SU-DHL-6 (cell line): Measurements from ENCODE around the gene CDC45.

ENCODE experiments used
- H2AFZ ChIP-seq: fragments of 200-600 bp; sonication (generic); 2 replicates; pipeline ENCODE4 v1.6.1; 2014; ENCODE audit warnings: low read depth, mild to moderate bottlenecking, moderate library complexity, mixed read lengths, antibody characterized with exemption, low read length; ENCODE audit not compliant: severe bottlenecking
- H3F3A ChIP-seq: fragments of 200-600 bp; shearing (Covaris generic); 2 replicates; pipeline ENCODE4 v1.6.0; 2016; ENCODE audit warnings: antibody characterized with exemption, mild to moderate bottlenecking; ENCODE audit not compliant: insufficient read depth
- H3K27ac ChIP-seq: fragments of 200-600 bp; sonication (generic); 2 replicates; pipeline ENCODE4 v1.5.1; 2016; ENCODE audit warnings: low read depth, mild to moderate bottlenecking, low read length, moderate library complexity, mixed read lengths
- H3K27me3 ChIP-seq: fragments of 200-600 bp; sonication (generic), shearing (Covaris generic); 2 replicates; pipeline ENCODE4 v1.6.0; 2014; ENCODE audit warnings: mild to moderate bottlenecking, low read length
- H3K36me3 ChIP-seq: fragments of 200-600 bp; sonication (generic); 2 replicates; pipeline ENCODE4 v1.6.1; 2014; ENCODE audit warnings: mild to moderate bottlenecking, low read length, mixed read lengths
- H3K4me2 ChIP-seq: fragments of 300-600, 200-600 bp; shearing (Covaris generic), sonication (generic); 2 replicates; pipeline ENCODE4 v1.6.0; 2014; ENCODE audit warnings: low read length, low read depth, mild to moderate bottlenecking; ENCODE audit not compliant: poor library complexity, severe bottlenecking
- H3K4me3 ChIP-seq: fragments of 200-600 bp; sonication (generic); 2 replicates; pipeline ENCODE4 v1.5.1; 2014; ENCODE audit warnings: antibody characterized with exemption, low read length, mild to moderate bottlenecking, mixed read lengths; ENCODE audit not compliant: insufficient read depth, poor library complexity, severe bottlenecking
- H3K79me2 ChIP-seq: fragments of 200-600 bp; sonication (generic); 2 replicates; pipeline ENCODE4 v1.6.1; 2014; ENCODE audit warnings: mild to moderate bottlenecking, low read length, moderate library complexity; ENCODE audit not compliant: insufficient read depth
- H3K9ac ChIP-seq: fragments of 200-600 bp; sonication (generic); 2 replicates; pipeline ENCODE4 v1.7.0; 2014; ENCODE audit warnings: mild to moderate bottlenecking, low read length
- H3K9me2 ChIP-seq: fragments of 200-600 bp; sonication (generic); replicated peaks from 2 replicates; pipeline ENCODE4 v1.6.1; 2014; ENCODE audit warnings: low read length; ENCODE audit not compliant: insufficient read depth
- H3K9me3 ChIP-seq: fragments of 200-600 bp; sonication (generic); 2 replicates; pipeline ENCODE4 v1.6.1; 2014; ENCODE audit warnings: low read length, mixed read lengths; ENCODE audit not compliant: insufficient read depth
- H4K20me1 ChIP-seq: fragments of 200-600 bp; sonication (generic); 2 replicates; pipeline ENCODE4 v1.6.1; 2014; ENCODE audit warnings: low read depth, mild to moderate bottlenecking, antibody characterized with exemption, low read length, moderate library complexity, mixed read lengths
- CTCF ChIP-seq: fragments of 200-600 bp; sonication (generic); IDR thresholded peaks from one replicate; pipeline ENCODE4 v1.5.1; 2017; ENCODE audit warnings: antibody characterized with exemption, mild to moderate bottlenecking, low read length, moderate library complexity; ENCODE audit not compliant: insufficient read depth, poor library complexity, severe bottlenecking
- EZH2phosphoT487 ChIP-seq: fragments of 200-600 bp; sonication (generic), shearing (Covaris generic); conservative IDR thresholded peaks from 2 replicates; pipeline ENCODE4 v1.6.1; 2018; ENCODE audit warnings: mild to moderate bottlenecking, antibody characterized with exemption, low read length, moderate library complexity, mixed read lengths

The CDC45 gene

GRCh38 chr22:19503869-19504268 lies 24.1 kb downstream of the CDC45 start:
- no peak overlapping the region for H3K4me3 ChIP-seq
- no peaks in the 10 kb centered on the region for H3K9me3 ChIP-seq
- no peak overlapping the region for H3K4me2 ChIP-seq
- TF ChIP-seq EZH2phosphoT487: no peak
- no peak for TF ChIP-seq CTCF
- H3K27ac ChIP-seq: no peak overlapping the region
- no peaks in the 10 kb centered on the region for H3K9me2 ChIP-seq
- H3K27me3 ChIP-seq: no peaks in the 10 kb centered on the region
- H3K79me2 ChIP-seq: no peaks in the 10 kb centered on the region
- no peaks in the 10 kb centered on the region for H3K36me3 ChIP-seq
- no peaks in the 10 kb centered on the region for H4K20me1 ChIP-seq
- no peak overlapping the region for H3K9ac ChIP-seq
- no peak overlapping the region for H2AFZ ChIP-seq
- H3F3A ChIP-seq: no peaks in the 10 kb centered on the region

GRCh38 chr22:19504900-19505734 lies 25.4 kb downstream of the CDC45 start:
- Histone ChIP-seq H3K9me3 (no peaks in the 10 kb centered on the region), H3K4me3 (no peak overlapping the region), H3K79me2 (no peaks in the 10 kb centered on the region), H3K9ac (no peak overlapping the region), H3K27ac (no peak overlapping the region), H3F3A (no peaks in the 10 kb centered on the region), H4K20me1 (no peaks in the 10 kb centered on the region), H3K9me2 (no peaks in the 10 kb centered on the region), H3K36me3 (no peaks in the 10 kb centered on the region), H2AFZ (no peak overlapping the region), H3K27me3 (no peaks in the 10 kb centered on the region), H3K4me2 (no peak overlapping the region)
- no peak for TF ChIP-seq EZH2phosphoT487

- Histone ChIP-seq H4K20me1 (no peaks in the 10 kb centered on the region), H3K9me2 (no peaks in the 10 kb centered on the region), H3K27me3 (no peaks in the 10 kb centered on the region), H3F3A (no peaks in the 10 kb centered on the region), H3K4me2 (no peak overlapping the region), H3K4me3 (no peak overlapping the region), H3K79me2 (no peaks in the 10 kb centered on the region), H2AFZ (no peak overlapping the region), H3K27ac (no peak overlapping the region), H3K9ac (no peak overlapping the region), H3K36me3 (no peaks in the 10 kb centered on the region), H3K9me3 (no peaks in the 10 kb centered on the region)
- no peak for TF ChIP-seq CTCF
- no peak for TF ChIP-seq EZH2phosphoT487
These were observed 26.0 kb downstream of the CDC45 start for GRCh38 chr22:19505735-19506126.

- Histone ChIP-seq H3K36me3 (no peaks in the 10 kb centered on the region), H3K4me3 (no peak overlapping the region), H3F3A (no peaks in the 10 kb centered on the region), H3K9ac (no peak overlapping the region), H3K9me2 (no peaks in the 10 kb centered on the region), H3K27me3 (no peaks in the 10 kb centered on the region), H3K9me3 (no peaks in the 10 kb centered on the region), H3K79me2 (no peaks in the 10 kb centered on the region), H2AFZ (no peak overlapping the region), H3K4me2 (no peak overlapping the region), H3K27ac (no peak overlapping the region), H4K20me1 (no peaks in the 10 kb centered on the region)
- TF ChIP-seq EZH2phosphoT487 (no peak), CTCF (no peak)
These were observed 26.5 kb downstream of the CDC45 start for GRCh38 chr22:19506212-19506611.
